Heart left ventricle (tissue), 13 donors: ENCODE measurements around the gene HDX.

Experiments used
- POLR2A ChIP-seq, 2 donors: fragments of 450-650 bp; IDR thresholded peaks; one replicate each; pipeline ENCODE4 v1.6.1; 2017; ENCODE audit warnings: antibody characterized with exemption in 2 of 2, mild to moderate bottlenecking in 2 of 2, moderate library complexity in 2 of 2
- TF ChIP-seq, protein P1 (sequence below), 12 donors: fragments of 200-600 bp; sonication (generic) in 4 of 12; IDR thresholded peaks; one replicate each; pipeline versions ENCODE4 v1.5.0 to v1.8.0; 2018 to 2022; ENCODE audit warnings: antibody characterized with exemption in 12 of 12, mild to moderate bottlenecking in 5 of 12
- donor health status: ischemic (EF 13 %, LVEDD 7.1; RV severe dilation, severe dysfunction).
- donor health status: DM: no; HTN: yes; CAD: no.
- donor health status: DM: no; HTN: no; CAD: no.
- donor health status: ischemic (EF 25% LVEDD 6.9; RV normal size, moderate dysfunction).
- donor health status: ischemic (EF 25% LVEDD 5.7; RV mildly dilated, moderate dysfunction).
- donor health status: ischemic (EF 35%, LVEDD 5.7; RV mildly dilated, moderate dysfunction).
- donor health status: nonischemic (EF 11% LVEDD 7.7; RV severe dilation, severe dysfunction).
- donor health status: DM: yes; HTN: yes; CAD: no.
- donor health status: PGD.
- donor health status: ischemic (EF 29% LVEDD 5.4; RV normal size, mild dysfunction).
- donor health status: nonischemic (EF 23%, LVEDD 6.1; RV moderate dilation, normal function).

DNA sequence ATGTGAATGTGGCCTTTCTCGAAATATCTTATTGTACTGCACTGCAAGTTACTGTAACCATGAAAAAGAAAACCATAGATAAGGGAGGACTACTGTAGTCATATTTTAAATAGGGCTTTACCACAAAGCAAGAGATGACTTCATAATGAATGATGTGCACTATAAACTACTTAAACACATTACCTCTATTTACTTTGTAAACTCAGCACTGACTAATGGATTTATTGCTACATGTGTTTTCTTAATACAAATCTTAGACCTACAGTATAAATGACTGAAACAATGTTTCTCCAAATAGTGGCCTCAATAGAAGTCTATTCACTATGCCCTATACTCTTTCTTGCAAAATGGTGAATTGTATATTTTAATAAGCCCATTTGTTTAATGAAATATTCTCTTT is 61.1 kb downstream of the HDX start:
- TF ChIP-seq, protein P1, sequence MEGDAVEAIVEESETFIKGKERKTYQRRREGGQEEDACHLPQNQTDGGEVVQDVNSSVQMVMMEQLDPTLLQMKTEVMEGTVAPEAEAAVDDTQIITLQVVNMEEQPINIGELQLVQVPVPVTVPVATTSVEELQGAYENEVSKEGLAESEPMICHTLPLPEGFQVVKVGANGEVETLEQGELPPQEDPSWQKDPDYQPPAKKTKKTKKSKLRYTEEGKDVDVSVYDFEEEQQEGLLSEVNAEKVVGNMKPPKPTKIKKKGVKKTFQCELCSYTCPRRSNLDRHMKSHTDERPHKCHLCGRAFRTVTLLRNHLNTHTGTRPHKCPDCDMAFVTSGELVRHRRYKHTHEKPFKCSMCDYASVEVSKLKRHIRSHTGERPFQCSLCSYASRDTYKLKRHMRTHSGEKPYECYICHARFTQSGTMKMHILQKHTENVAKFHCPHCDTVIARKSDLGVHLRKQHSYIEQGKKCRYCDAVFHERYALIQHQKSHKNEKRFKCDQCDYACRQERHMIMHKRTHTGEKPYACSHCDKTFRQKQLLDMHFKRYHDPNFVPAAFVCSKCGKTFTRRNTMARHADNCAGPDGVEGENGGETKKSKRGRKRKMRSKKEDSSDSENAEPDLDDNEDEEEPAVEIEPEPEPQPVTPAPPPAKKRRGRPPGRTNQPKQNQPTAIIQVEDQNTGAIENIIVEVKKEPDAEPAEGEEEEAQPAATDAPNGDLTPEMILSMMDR (IDR thresholded peaks at IDR 0.05), result no peak
- TF ChIP-seq POLR2A (IDR thresholded peaks at IDR 0.05), result no peak
